ENCODE measurements around the gene MPPE1. TPM values are rescaled to one million over a fixed set of nuclear protein-coding genes. Genes with fewer than 3 reads are reported as not detected.

Gene MPPE1
- total and polyA plus RNA-seq, 2 donors from 2014 or later = 48.1 to 71.8 TPM

DNA sequence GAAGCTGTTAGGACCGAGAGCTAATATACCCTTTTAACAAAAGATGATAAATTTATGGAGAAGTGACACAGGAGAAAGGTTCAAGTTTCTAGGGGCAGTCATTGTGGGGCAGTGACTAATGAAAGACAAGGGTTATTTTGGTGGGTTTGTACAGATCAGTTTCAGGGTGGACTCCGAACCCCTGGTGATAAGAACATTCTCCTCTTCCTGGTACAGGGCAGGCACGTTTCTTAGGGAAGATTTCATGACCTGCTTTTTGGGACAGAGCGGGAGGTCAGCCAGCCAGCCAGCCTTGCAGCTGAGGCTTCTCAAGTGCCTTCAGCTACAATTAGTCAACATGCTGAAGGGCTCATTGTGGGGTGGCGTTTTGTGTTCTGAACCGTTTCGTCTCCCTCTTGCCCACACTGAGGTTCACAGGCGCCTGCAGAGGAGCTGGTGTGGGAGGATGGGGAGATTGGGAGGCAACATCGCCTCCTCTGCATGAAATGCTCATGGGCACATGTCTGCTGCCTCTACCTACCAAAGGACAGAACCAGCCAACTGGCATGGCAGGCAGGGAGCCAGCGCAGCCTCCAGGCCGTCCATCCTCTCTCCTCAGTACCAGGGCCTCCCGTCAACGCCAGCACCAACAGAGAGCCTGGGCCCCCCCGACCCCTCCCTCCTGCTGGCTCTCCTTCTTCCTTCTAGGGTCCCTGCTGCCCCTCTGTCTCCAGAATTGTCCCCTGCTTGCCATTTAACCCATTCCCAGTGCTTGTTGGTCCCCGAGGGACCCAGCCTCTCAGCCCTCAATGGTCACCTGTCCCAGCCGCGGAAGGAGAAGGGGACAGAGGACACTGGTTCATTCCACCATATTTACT is 47.3 kb downstream of the MPPE1 start:
- Histone ChIP-seq H3K9me3 (ENCODE audit: control insufficient read depth in 2 of 3, insufficient read depth in 1 of 3, low read length in 3 of 3) (no peaks in the 10 kb centered on the region), H3K27ac (ENCODE audit: low read depth in 2 of 2, low read length in 2 of 2) (no peak overlapping the region), H3K36me3 (ENCODE audit: control insufficient read depth in 2 of 3, insufficient read depth in 3 of 3, low read length in 3 of 3) (no peaks in the 10 kb centered on the region), H3K27me3 (ENCODE audit: control insufficient read depth, insufficient read depth, low read length) (no peaks in the 10 kb centered on the region), H3K4me1 (ENCODE audit: control insufficient read depth in 2 of 3, insufficient read depth in 2 of 3, low read depth in 1 of 3, low read length in 3 of 3) (peaks cover 0 to 5% (median 3%) of the 10 kb centered on the region in 3 donors), H3K4me3 (ENCODE audit: low read length in 3 of 3) (no peak overlapping the region), H3K9ac (ENCODE audit: low read length in 3 of 3) (no peak overlapping the region)
- TF ChIP-seq CTCF (IDR thresholded peaks at IDR 0.05; ENCODE audit: borderline replicate concordance, extremely low read depth, insufficient read depth) = no peak
- no peak for FAIRE-seq
- no peak for DNase-seq
- intact Hi-C loops (cut with DNase I) = no loop called here

DNA sequence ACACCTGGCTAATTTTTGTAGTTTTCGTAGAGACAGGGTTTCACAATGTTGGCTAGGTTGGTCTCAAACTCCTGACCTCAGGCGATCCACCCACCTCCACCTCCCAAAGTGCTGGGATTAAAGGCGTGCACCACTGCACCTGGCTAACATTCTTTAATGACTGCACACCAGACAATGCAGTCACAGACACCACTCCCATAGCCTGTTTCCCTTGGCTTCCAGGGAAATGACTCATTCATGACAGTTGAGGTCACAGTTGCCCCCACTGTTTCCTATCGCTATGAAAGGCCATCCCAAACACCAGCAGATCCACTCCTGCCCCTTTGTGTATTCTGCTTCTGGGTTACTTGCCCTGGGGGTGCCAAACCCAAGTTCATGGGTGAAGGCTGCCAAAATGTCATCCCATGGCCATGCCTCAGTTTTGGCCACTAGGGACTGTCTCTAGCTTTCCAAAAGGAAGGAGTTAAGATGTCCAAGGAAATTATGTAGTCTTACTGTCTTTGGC is 48.2 kb downstream of the MPPE1 start:
- DNase-seq (no peak), FAIRE-seq (no peak)
- peaks cover 0 to 5% (median 3%) of the 10 kb centered on the region in 3 donors for H3K4me1 ChIP-seq (ENCODE audit: control insufficient read depth in 2 of 3, insufficient read depth in 2 of 3, low read depth in 1 of 3, low read length in 3 of 3)
- H3K27ac ChIP-seq (ENCODE audit: low read depth in 2 of 2, low read length in 2 of 2) = no peak overlapping the region
- H3K4me3 ChIP-seq (ENCODE audit: low read length in 3 of 3) = no peak overlapping the region
- TF ChIP-seq CTCF (IDR thresholded peaks at IDR 0.05; ENCODE audit: borderline replicate concordance, extremely low read depth, insufficient read depth) = no peak
- intact Hi-C loops (cut with DNase I) = no loop called here
- H3K36me3 ChIP-seq (ENCODE audit: control insufficient read depth in 2 of 3, insufficient read depth in 3 of 3, low read length in 3 of 3) = no peaks in the 10 kb centered on the region
- no peaks in the 10 kb centered on the region for H3K27me3 ChIP-seq (ENCODE audit: control insufficient read depth, insufficient read depth, low read length)
- no peaks in the 10 kb centered on the region for H3K9me3 ChIP-seq (ENCODE audit: control insufficient read depth in 2 of 3, insufficient read depth in 1 of 3, low read length in 3 of 3)
- H3K9ac ChIP-seq (ENCODE audit: low read length in 3 of 3) = no peak overlapping the region

DNA sequence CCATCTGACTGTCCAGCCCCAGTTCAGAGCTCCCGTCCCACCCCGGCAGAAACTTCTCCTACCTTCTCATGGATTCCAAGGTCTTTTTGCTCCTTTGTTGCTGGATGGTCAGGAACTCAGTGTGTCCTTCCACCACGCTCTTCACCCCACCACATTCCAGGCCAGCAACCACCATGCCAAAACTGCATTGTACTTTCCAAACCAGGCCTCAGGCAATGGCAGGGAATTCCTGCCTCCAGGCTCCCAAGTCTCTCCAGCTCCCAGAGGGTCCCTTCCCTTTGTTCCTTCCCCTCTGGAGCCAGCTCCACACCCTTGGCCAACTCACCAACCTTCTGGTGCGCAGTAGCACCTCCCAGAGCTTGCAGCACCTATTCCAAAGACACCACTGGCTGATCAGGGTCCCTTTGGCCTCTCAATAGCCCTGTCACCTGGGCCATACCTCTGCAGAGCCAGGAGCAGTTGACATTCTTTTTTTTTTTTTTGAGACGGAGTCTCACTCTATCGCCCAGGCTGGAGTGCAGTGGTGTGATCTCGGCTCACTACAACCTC is 48.8 kb downstream of the MPPE1 start:
- Histone ChIP-seq H3K36me3 (ENCODE audit: control insufficient read depth in 2 of 3, insufficient read depth in 3 of 3, low read length in 3 of 3) (no peaks in the 10 kb centered on the region), H3K4me3 (ENCODE audit: low read length in 3 of 3) (no peak overlapping the region), H3K9me3 (ENCODE audit: control insufficient read depth in 2 of 3, insufficient read depth in 1 of 3, low read length in 3 of 3) (no peaks in the 10 kb centered on the region), H3K27ac (ENCODE audit: low read depth in 2 of 2, low read length in 2 of 2) (no peak overlapping the region), H3K27me3 (ENCODE audit: control insufficient read depth, insufficient read depth, low read length) (no peaks in the 10 kb centered on the region), H3K9ac (ENCODE audit: low read length in 3 of 3) (no peak overlapping the region), H3K4me1 (ENCODE audit: control insufficient read depth in 2 of 3, insufficient read depth in 2 of 3, low read depth in 1 of 3, low read length in 3 of 3) (peaks cover 0 to 5% (median 3%) of the 10 kb centered on the region in 3 donors)
- DNase-seq (no peak), FAIRE-seq (no peak)
- intact Hi-C loops (cut with DNase I) = no loop called here
- no peak for TF ChIP-seq CTCF (IDR thresholded peaks at IDR 0.05; ENCODE audit: borderline replicate concordance, extremely low read depth, insufficient read depth)
